K562 treated with DMSO at 1 percent for 24 hours (cell line): ENCODE results near the gene HUS1. TPM values are rescaled to one million over a fixed set of nuclear protein-coding genes. Genes with fewer than 3 reads are reported as not detected.

Source experiments
- total RNA-seq: library from RNA; unstranded; fragments of 300-600 nt; gene quantifications from 2 replicates; pipeline ENCODE4 v1.2.3, GENCODE V29; 2022; ENCODE audit warnings: low read depth; ENCODE audit not compliant: insufficient read depth

HUS1 gene
- total RNA-seq = 6.7 and 11.6 TPM in 2 replicates

DNA sequence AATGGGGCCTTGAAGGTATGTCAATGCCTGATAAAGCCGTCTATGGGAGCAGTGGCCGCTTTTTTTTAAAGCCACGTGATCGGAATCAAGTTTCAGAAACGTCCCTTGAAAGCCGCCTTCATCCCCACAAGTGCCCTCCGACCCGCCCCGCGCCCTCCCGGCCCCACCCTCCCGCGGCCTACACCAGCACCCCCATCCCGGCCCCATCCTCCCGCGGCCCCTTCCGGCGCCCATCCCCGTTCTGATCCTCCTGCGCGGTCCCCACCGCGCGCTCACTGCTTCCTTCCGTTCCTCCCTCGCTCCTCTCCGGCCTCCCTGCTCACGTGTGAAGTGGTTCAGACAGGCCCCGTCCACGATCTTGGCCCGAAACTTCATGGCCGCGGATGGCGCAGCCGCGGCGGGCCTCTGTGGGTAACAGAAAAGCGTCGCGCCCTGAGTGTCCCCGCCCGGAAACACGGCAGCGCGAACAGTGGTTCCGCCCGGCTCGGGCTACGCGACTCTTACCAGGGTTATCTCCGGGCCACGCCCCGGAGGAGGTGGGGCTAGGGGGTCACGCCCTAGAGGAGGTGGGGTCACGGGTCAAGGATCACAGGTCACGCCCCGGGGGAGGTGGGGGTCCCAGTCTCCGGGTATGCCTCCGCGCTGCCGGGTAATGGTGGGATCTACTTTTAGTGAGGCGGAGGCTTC is at the start of gene HUS1:
TSS of gene HUS1 (minus strand) at position 471 of the 687 bp plus-strand sequence. CDS start at position 375, 96 bp downstream.

DNA sequence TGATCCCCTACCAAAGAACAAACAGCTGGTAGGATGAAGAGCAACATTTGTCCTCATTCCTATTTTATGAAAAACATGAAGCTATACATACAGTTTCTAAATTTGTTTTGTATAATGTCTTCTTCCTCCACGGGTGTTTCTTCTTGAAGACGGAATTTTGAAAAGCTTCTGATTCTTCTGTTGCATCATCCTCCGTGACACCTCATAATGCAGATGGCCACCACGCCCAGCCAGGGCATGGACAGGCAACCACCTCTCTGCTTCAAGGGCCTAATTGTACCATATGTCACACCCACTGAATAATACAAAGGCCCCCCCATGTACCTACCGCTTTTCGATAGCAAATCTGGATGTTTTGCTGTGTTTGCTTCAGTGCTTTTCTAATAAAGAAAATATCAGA is 49.5 kb upstream of the HUS1 start, which contains the start of gene SUN3:
TSS of gene SUN3 (minus strand) at position 170 of the 400 bp plus-strand sequence. CDS start at position 1, 169 bp downstream.

GRCh38 chr7:47948141-47948790 is 31.1 kb downstream of the HUS1 start, which contains the start of gene PKD1L1:
PKD1L1 (minus strand) TSS chr7:47948466; CDS start chr7:47948440, 26 bp downstream.

Other genes with a start within 250 kb of the HUS1 start
- gene PKD1L1, start 31.1 kb downstream of the HUS1 start, total RNA-seq = not detected in 2 replicates
- gene SUN3, start 49.5 kb upstream of the HUS1 start, total RNA-seq = 0.58 and 1.3 TPM in 2 replicates
- gene C7orf57, start 55.9 kb upstream of the HUS1 start, total RNA-seq = not detected in 2 replicates
- 36.0 and 36.9 TPM in 2 replicates for gene UPP1, start 109.7 kb upstream of the HUS1 start, total RNA-seq
- gene ABCA13, start 191.8 kb upstream of the HUS1 start, total RNA-seq = 0.13 and 1.8 TPM in 2 replicates